GM12892 (cell line): ENCODE measurements around the gene CDH23.

Source experiments
- POLR2A ChIP-seq: IDR thresholded peaks from 2 replicates; pipeline ENCODE4 v1.6.1; 2011; ENCODE audit warnings: low read depth, low read length, control low read depth
- POLR2AphosphoS5 ChIP-seq: IDR thresholded peaks from 2 replicates; pipeline ENCODE4 v1.6.1; 2011; ENCODE audit warnings: low read depth, low read length, control low read depth
- TAF1 ChIP-seq: IDR thresholded peaks from 2 replicates; pipeline ENCODE4 v1.6.1; 2011; ENCODE audit warnings: low read depth, mild to moderate bottlenecking, control low read depth, low read length, borderline replicate concordance

GRCh38 chr10:71482620-71483019 lies 85.9 kb downstream of the CDH23 start:
- TF ChIP-seq POLR2A (no peak), POLR2AphosphoS5 (no peak), TAF1 (no peak)
